NCI-H748 treated with DMSO at 0.1 percent for 48 hours (cell line): ENCODE measurements around the gene ORMDL2.

Experiments used
- DNase-seq: peaks from one replicate; lab custom pipeline; 2025; lab: John Stamatoyannopoulos, UW

Gene ORMDL2

GRCh38 chr12:55817345-55818139, at the start of gene ORMDL2, which contains the start of gene SARNP:
TSS of gene ORMDL2 (plus strand) at chr12:55818041. CDS start at chr12:55819000, 959 bp downstream.
TSS of gene SARNP (minus strand) at chr12:55817724. CDS start at chr12:55817701, 23 bp downstream.
- DNase-seq, result peak; percentile 99

GRCh38 chr12:55771736-55772135, 46.1 kb upstream of the ORMDL2 start:
- no peak for DNase-seq

GRCh38 chr12:55777856-55778255, 40.0 kb upstream of the ORMDL2 start:
- no peak for DNase-seq

GRCh38 chr12:55780685-55781084, 37.2 kb upstream of the ORMDL2 start:
- no peak for DNase-seq

GRCh38 chr12:55788546-55788945, 29.3 kb upstream of the ORMDL2 start:
- DNase-seq, result no peak

- DNase-seq, result no peak
These were observed 28.7 kb upstream of the ORMDL2 start for GRCh38 chr12:55789171-55789570.

- no peak for DNase-seq
These were observed 27.9 kb upstream of the ORMDL2 start for GRCh38 chr12:55789893-55790292.

GRCh38 chr12:55795950-55796349, 21.9 kb upstream of the ORMDL2 start:
- no peak for DNase-seq

GRCh38 chr12:55797068-55797467, 20.8 kb upstream of the ORMDL2 start:
- no peak for DNase-seq

- DNase-seq, result no peak
These were observed 20.3 kb upstream of the ORMDL2 start for GRCh38 chr12:55797550-55797949.

GRCh38 chr12:55806982-55807381, 10.9 kb upstream of the ORMDL2 start:
- no peak for DNase-seq

GRCh38 chr12:55809274-55809673, 8.6 kb upstream of the ORMDL2 start:
- DNase-seq, result no peak

- no peak for DNase-seq
These were observed 5.8 kb upstream of the ORMDL2 start for GRCh38 chr12:55812088-55812487.

- DNase-seq, result no peak
These were observed 3.6 kb upstream of the ORMDL2 start for GRCh38 chr12:55814257-55814656.

GRCh38 chr12:55815473-55815872, 2.4 kb upstream of the ORMDL2 start:
- DNase-seq, result no peak

GRCh38 chr12:55816881-55817344, 928 bp upstream of the ORMDL2 start:
- no peak for DNase-seq

- DNase-seq, result no peak
These were observed 393 bp downstream of the ORMDL2 start for GRCh38 chr12:55818140-55818728.

- no peak for DNase-seq
These were observed 1.0 kb downstream of the ORMDL2 start for GRCh38 chr12:55818886-55819285.

- no peak for DNase-seq
These were observed 2.8 kb downstream of the ORMDL2 start for GRCh38 chr12:55820679-55821078.

GRCh38 chr12:55822228-55822627, 4.4 kb downstream of the ORMDL2 start:
- no peak for DNase-seq

GRCh38 chr12:55823419-55823818, 5.6 kb downstream of the ORMDL2 start:
- DNase-seq, result no peak

GRCh38 chr12:55824726-55825125, 6.9 kb downstream of the ORMDL2 start:
- DNase-seq, result no peak

GRCh38 chr12:55827806-55828205, 10.0 kb downstream of the ORMDL2 start:
- DNase-seq, result no peak
